HepG2 (cell line): Measurements from ENCODE around the gene SCP2. TPM values are rescaled to one million over a fixed set of nuclear protein-coding genes. Genes with fewer than 3 reads are reported as not detected.

ENCODE experiments used
- MBD4 ChIP-seq: IDR thresholded peaks from 2 replicates; pipeline ENCODE4 v1.6.1; 2012; ENCODE audit warnings: low read length, inconsistent platforms, borderline replicate concordance
- NONO ChIP-seq, 2 experiments: fragments of 450-650 bp in 1 of 2; sonication (generic) in 1 of 2; formaldehyde crosslinking in 1 of 2; IDR thresholded peaks in 1 of 2; conservative IDR thresholded peaks in 1 of 2; 2 replicates each; pipeline versions ENCODE4 v1.6.1 to v1.8.0; 2017 to 2022; ENCODE audit warnings: mild to moderate bottlenecking in 1 of 2, missing genetic modification reagents in 1 of 2, moderate library complexity in 1 of 2
- NR3C1 ChIP-seq: sonication (generic); formaldehyde crosslinking; IDR thresholded peaks from 2 replicates; pipeline ENCODE4 v1.4.0; 2020; ENCODE audit warnings: missing genetic modification reagents
- PAF1 ChIP-seq: IDR thresholded peaks from 2 replicates; pipeline ENCODE4 v1.6.1; 2016; ENCODE audit warnings: missing genetic modification reagents, missing compliant biosample characterization
- U2AF1 ChIP-seq: fragments of 200-400 bp; formaldehyde crosslinking; optimal IDR thresholded peaks from 2 replicates; pipeline ENCODE3; 2017; ENCODE audit warnings: mild to moderate bottlenecking, low read depth, low read length
- ZKSCAN5 ChIP-seq: sonication (generic); formaldehyde crosslinking; IDR thresholded peaks from 2 replicates; pipeline ENCODE4 v1.5.1; 2020; ENCODE audit warnings: mild to moderate bottlenecking, missing genetic modification reagents
- ZNF776 ChIP-seq: sonication (generic); formaldehyde crosslinking; IDR thresholded peaks from 2 replicates; pipeline ENCODE4 v1.4.0; 2020; ENCODE audit warnings: mild to moderate bottlenecking, missing genetic modification reagents
- ZNF850 ChIP-seq: sonication (generic); formaldehyde crosslinking; conservative IDR thresholded peaks from 2 replicates; pipeline ENCODE4 v1.9.0; 2021; ENCODE audit warnings: mild to moderate bottlenecking, missing genetic modification reagents
- polyA plus RNA-seq, 8 experiments: library from polyadenylated mRNA; depleted of rRNA in 3 of 8; stranded (reverse) in 7 of 8; unstranded in 1 of 8; fragments of >200 nt; fragmentation: Illumina TruSeq in 4 of 8; extraction: Trizol in 4 of 8; gene quantifications; 2 replicates each; pipeline versions ENCODE4 v1.2.1 to v1.2.3, GENCODE V29; 2011 to 2016; ENCODE audit warnings: low read depth in 4 of 8, missing spikeins in 1 of 8, mixed read lengths in 1 of 8; ENCODE audit not compliant: insufficient read depth in 1 of 8
- total RNA-seq, 5 experiments: library from RNA; depleted of rRNA; stranded (reverse); fragments of >200 nt; fragmentation: Illumina TruSeq; extraction: Trizol; gene quantifications; 2 replicates each; pipeline ENCODE4 v1.2.3, GENCODE V29; 2016; ENCODE audit warnings: low read depth in 1 of 5
- TF ChIP-seq, protein P1 (sequence below): sonication (generic); formaldehyde crosslinking; IDR thresholded peaks from 2 replicates; pipeline ENCODE4 v1.5.1; 2020; ENCODE audit warnings: mild to moderate bottlenecking, missing genetic modification reagents
- TF ChIP-seq, protein P2 (sequence below): sonication (generic); formaldehyde crosslinking; IDR thresholded peaks from 2 replicates; pipeline ENCODE4 v1.4.0; 2020; ENCODE audit warnings: missing genetic modification reagents
- TF ChIP-seq, protein P3 (sequence below): sonication (generic); formaldehyde crosslinking; IDR thresholded peaks from 2 replicates; pipeline ENCODE4 v1.5.0; 2020; ENCODE audit warnings: missing genetic modification reagents
- TF ChIP-seq, protein P4 (sequence below): IDR thresholded peaks from 2 replicates; pipeline ENCODE4 v1.6.1; 2016; ENCODE audit warnings: missing genetic modification reagents, missing compliant biosample characterization
- TF ChIP-seq, protein P5 (sequence below): sonication (generic); formaldehyde crosslinking; conservative IDR thresholded peaks from 2 replicates; pipeline ENCODE4 v1.4.0; 2020; ENCODE audit warnings: mild to moderate bottlenecking, missing genetic modification reagents, moderate library complexity

The SCP2 gene
- total and polyA plus RNA-seq, 2 of the 13 experiments (the other 11 are each of a cell fraction or from before 2014, with no cell fraction given) = 59.0 to 133 TPM

DNA sequence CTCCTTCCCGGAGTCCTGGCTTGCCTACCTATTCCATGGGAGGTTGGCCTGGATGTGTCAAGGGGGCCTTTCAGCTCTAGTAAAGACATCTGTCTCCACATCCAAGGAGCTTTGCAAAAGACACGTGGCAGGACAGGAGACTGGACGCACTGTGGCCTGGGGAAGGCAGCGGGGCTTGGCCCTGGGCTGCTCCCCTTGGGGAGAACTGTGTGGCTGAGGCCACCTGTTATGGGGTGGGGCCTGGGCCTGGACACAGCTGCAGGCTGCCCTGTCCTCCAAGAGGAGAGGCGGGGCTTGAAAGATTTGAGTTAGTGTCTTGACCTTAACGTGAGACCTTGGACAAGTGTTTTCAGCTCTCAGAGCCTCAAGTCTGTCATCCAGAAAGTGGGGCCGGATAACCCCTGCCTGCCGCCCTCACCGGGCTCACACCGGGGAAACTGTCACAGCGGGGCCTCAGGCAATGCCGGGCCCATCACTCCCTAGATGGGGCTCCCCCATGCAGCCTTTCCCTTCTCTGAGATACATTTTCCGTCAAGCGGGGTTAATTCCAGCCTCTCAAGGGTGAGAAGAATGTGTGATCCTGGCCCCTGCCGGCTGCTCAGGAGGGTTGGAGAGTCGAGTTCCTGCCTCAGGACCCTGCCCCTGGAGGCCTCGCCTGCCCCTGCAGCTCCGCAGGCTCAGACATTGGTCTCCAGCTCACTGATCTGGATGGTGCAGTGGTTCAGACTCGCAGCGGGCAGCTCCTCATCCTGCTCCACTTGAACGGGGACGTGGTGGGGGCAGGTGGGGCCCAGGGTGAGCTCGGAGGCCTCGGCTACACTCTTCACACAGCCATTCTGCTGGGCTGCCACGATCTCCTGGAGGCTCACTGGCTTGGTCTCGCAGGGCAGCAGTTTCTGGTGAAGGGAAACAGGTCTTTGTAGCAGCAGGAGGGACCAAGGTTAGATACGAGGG lies 160.5 kb downstream of the SCP2 start (continued):
- TF ChIP-seq, protein P1, sequence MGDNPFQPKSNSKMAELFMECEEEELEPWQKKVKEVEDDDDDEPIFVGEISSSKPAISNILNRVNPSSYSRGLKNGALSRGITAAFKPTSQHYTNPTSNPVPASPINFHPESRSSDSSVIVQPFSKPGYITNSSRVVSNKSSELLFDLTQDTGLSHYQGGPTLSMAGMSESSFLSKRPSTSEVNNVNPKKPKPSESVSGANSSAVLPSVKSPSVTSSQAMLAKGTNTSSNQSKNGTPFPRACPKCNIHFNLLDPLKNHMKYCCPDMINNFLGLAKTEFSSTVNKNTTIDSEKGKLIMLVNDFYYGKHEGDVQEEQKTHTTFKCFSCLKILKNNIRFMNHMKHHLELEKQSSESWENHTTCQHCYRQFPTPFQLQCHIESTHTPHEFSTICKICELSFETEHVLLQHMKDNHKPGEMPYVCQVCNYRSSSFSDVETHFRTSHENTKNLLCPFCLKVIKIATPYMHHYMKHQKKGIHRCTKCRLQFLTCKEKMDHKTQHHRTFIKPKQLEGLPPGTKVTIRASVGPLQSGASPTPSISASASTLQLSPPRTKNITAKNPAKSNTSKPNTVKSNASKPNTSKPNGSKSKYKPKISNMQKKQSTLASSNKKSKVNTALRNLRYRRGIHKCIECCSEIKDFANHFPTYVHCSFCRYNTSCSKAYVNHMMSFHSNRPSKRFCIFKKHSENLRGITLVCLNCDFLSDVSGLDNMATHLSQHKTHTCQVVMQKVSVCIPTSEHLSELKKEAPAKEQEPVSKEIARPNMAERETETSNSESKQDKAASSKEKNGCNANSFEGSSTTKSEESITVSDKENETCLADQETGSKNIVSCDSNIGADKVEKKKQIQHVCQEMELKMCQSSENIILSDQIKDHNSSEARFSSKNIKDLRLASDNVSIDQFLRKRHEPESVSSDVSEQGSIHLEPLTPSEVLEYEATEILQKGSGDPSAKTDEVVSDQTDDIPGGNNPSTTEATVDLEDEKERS (CRISPR knock-in tag) = no peak
- TF ChIP-seq, protein P2, sequence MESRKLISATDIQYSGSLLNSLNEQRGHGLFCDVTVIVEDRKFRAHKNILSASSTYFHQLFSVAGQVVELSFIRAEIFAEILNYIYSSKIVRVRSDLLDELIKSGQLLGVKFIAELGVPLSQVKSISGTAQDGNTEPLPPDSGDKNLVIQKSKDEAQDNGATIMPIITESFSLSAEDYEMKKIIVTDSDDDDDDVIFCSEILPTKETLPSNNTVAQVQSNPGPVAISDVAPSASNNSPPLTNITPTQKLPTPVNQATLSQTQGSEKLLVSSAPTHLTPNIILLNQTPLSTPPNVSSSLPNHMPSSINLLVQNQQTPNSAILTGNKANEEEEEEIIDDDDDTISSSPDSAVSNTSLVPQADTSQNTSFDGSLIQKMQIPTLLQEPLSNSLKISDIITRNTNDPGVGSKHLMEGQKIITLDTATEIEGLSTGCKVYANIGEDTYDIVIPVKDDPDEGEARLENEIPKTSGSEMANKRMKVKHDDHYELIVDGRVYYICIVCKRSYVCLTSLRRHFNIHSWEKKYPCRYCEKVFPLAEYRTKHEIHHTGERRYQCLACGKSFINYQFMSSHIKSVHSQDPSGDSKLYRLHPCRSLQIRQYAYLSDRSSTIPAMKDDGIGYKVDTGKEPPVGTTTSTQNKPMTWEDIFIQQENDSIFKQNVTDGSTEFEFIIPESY = no peak
- no peak for TF ChIP-seq PAF1 (CRISPR knock-in tag)
- no peak for TF ChIP-seq ZNF850 (CRISPR knock-in tag)
- 0 out of 2 replicates have a peak, but pooled peaks have one; percentile 28 for TF ChIP-seq ZKSCAN5
- TF ChIP-seq, protein P3, sequence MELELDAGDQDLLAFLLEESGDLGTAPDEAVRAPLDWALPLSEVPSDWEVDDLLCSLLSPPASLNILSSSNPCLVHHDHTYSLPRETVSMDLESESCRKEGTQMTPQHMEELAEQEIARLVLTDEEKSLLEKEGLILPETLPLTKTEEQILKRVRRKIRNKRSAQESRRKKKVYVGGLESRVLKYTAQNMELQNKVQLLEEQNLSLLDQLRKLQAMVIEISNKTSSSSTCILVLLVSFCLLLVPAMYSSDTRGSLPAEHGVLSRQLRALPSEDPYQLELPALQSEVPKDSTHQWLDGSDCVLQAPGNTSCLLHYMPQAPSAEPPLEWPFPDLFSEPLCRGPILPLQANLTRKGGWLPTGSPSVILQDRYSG (CRISPR knock-in tag) = no peak
- no peak for TF ChIP-seq ZNF776 (CRISPR knock-in tag)
- no peak for TF ChIP-seq MBD4
- no peak for TF ChIP-seq U2AF1
- TF ChIP-seq, protein P4, sequence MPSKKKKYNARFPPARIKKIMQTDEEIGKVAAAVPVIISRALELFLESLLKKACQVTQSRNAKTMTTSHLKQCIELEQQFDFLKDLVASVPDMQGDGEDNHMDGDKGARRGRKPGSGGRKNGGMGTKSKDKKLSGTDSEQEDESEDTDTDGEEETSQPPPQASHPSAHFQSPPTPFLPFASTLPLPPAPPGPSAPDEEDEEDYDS (CRISPR knock-in tag) = no peak
- no peak for TF ChIP-seq NR3C1 (CRISPR knock-in tag)
- TF ChIP-seq, protein P5, sequence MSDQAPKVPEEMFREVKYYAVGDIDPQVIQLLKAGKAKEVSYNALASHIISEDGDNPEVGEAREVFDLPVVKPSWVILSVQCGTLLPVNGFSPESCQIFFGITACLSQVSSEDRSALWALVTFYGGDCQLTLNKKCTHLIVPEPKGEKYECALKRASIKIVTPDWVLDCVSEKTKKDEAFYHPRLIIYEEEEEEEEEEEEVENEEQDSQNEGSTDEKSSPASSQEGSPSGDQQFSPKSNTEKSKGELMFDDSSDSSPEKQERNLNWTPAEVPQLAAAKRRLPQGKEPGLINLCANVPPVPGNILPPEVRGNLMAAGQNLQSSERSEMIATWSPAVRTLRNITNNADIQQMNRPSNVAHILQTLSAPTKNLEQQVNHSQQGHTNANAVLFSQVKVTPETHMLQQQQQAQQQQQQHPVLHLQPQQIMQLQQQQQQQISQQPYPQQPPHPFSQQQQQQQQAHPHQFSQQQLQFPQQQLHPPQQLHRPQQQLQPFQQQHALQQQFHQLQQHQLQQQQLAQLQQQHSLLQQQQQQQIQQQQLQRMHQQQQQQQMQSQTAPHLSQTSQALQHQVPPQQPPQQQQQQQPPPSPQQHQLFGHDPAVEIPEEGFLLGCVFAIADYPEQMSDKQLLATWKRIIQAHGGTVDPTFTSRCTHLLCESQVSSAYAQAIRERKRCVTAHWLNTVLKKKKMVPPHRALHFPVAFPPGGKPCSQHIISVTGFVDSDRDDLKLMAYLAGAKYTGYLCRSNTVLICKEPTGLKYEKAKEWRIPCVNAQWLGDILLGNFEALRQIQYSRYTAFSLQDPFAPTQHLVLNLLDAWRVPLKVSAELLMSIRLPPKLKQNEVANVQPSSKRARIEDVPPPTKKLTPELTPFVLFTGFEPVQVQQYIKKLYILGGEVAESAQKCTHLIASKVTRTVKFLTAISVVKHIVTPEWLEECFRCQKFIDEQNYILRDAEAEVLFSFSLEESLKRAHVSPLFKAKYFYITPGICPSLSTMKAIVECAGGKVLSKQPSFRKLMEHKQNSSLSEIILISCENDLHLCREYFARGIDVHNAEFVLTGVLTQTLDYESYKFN (CRISPR knock-in tag) = 0 out of 2 replicates have a peak, but pooled peaks have one; percentile 14
- no peak for TF ChIP-seq NONO (IDR thresholded peaks at IDR 0.05)
- TF ChIP-seq NONO (CRISPR knock-in tag; conservative IDR thresholded peaks at IDR 0.05) = 0 out of 2 replicates have a peak, but pooled peaks have one; percentile 22
